Immature natural killer cell (primary cell): ENCODE results near the gene STARD5. TPM values are rescaled to one million over a fixed set of nuclear protein-coding genes. Genes with fewer than 3 reads are reported as not detected.

Experiments used
- DNase-seq, 3 donors: peaks; one replicate each; pipeline ENCODE4 v3.0.0; 2022; ENCODE audit warnings: mixed read lengths in 1 of 3
- H3K27ac Mint-ChIP-seq, 6 donors: one replicate each; pipeline ENCODE4 v1.8.0; 2020; ENCODE audit warnings: mixed read lengths in 6 of 6, mild to moderate bottlenecking in 5 of 6, inconsistent platforms in 4 of 6, moderate library complexity in 3 of 6
- H3K27me3 Mint-ChIP-seq, 3 donors: one replicate each; pipeline ENCODE4 v1.8.0; 2020 to 2021; ENCODE audit warnings: low read depth in 3 of 3, mild to moderate bottlenecking in 3 of 3, mixed read lengths in 3 of 3, moderate library complexity in 3 of 3, inconsistent platforms in 1 of 3
- H3K36me3 Mint-ChIP-seq, 3 donors: one replicate each; pipeline ENCODE4 v1.8.0; 2020; ENCODE audit warnings: mixed read lengths in 3 of 3, inconsistent platforms in 2 of 3, mild to moderate bottlenecking in 2 of 3
- H3K4me1 Mint-ChIP-seq, 2 donors: one replicate each; pipeline ENCODE4 v1.8.0; 2020; ENCODE audit warnings: inconsistent platforms in 2 of 2, mild to moderate bottlenecking in 2 of 2, mixed read lengths in 2 of 2, moderate library complexity in 1 of 2
- H3K4me3 Mint-ChIP-seq, 5 donors: one replicate each; pipeline ENCODE4 v1.8.0; 2020; ENCODE audit warnings: mild to moderate bottlenecking in 5 of 5, mixed read lengths in 5 of 5, inconsistent platforms in 3 of 5, moderate library complexity in 3 of 5
- H3K9me3 Mint-ChIP-seq, 6 donors: one replicate each; pipeline ENCODE4 v1.8.0; 2020; ENCODE audit warnings: mild to moderate bottlenecking in 6 of 6, mixed read lengths in 6 of 6, inconsistent platforms in 4 of 6, moderate library complexity in 3 of 6
- polyA plus RNA-seq, 3 donors: library from polyadenylated mRNA; unstranded; fragments of 300-500 nt; fragmentation: Illumina TruSeq; gene quantifications; one replicate each; pipeline ENCODE4 v1.2.3, GENCODE V29; 2021

The STARD5 gene
- polyA plus RNA-seq, 3 donors from 2014 or later, result 1.7 to 3.8 TPM; not detected in 1

DNA sequence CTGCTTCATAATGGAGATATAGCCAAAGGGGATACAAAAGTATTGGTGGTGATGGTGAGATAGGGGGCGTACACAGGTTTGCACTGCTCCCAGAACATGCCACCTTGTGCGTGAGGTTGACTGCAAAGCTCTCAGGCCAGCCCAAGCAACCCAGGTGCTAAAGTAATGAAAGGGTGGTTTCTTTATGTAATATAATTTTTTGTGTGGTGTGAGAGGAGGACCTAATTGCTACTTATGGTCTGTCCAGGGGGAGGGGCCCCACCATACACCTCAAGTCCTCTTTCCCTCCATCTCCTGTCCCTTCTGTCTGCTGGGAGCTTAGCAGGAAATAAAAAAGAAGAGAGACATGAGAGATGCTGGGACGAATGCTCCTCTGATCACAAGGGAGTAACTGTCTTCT lies 53.8 kb downstream of the STARD5 start:
- no peaks in the 10 kb centered on the region for H3K9me3 Mint-ChIP-seq
- peaks cover 20 to 22% of the 10 kb centered on the region in 2 donors for H3K4me1 Mint-ChIP-seq
- no peak for DNase-seq
- H3K4me3 Mint-ChIP-seq, result no peak overlapping the region
- H3K27ac Mint-ChIP-seq, result no peak overlapping the region
- H3K27me3 Mint-ChIP-seq, result peaks cover 4 to 7% (median 5%) of the 10 kb centered on the region in 3 donors
- H3K36me3 Mint-ChIP-seq, result no peaks in the 10 kb centered on the region

- H3K36me3 Mint-ChIP-seq, result no peaks in the 10 kb centered on the region
- H3K27ac Mint-ChIP-seq, result no peak overlapping the region
These were observed 54.9 kb downstream of the STARD5 start for GRCh38 chr15:81268881-81269601.

DNA sequence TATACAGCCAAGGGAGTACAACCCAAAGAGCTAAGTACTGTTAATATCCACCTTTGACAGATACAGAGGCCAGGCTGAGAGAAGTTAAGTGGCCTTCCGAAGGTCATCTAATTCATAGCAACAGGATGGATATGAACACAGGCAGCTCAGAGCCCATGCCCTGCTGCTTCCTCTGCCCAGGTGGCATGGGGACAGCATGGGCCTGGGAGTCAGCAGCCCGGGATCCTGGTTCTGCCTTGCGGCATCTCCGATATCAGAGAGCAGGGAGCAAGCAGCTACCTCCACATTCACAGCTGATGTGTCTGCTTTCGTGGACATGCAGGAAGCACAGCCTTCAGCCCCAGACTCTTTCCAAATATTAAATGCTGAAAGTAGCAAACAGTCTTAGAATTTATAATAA lies 55.6 kb downstream of the STARD5 start:
- no peaks in the 10 kb centered on the region for H3K9me3 Mint-ChIP-seq
- H3K27me3 Mint-ChIP-seq, result peaks cover 5 to 11% (median 7%) of the 10 kb centered on the region in 3 donors
- H3K4me1 Mint-ChIP-seq, result peaks cover 16 to 19% of the 10 kb centered on the region in 2 donors
- no peaks in the 10 kb centered on the region for H3K36me3 Mint-ChIP-seq
- no peak overlapping the region for H3K27ac Mint-ChIP-seq
- no peak for DNase-seq
- H3K4me3 Mint-ChIP-seq, result no peak overlapping the region

More at GRCh38 chr15:81268881-81269601, 54.9 kb downstream of the STARD5 start:
- H3K27me3 Mint-ChIP-seq, result peaks cover 5 to 11% (median 7%) of the 10 kb centered on the region in 3 donors
- no peak for DNase-seq
- no peak overlapping the region for H3K4me3 Mint-ChIP-seq
- no peaks in the 10 kb centered on the region for H3K9me3 Mint-ChIP-seq
- peaks cover 16 to 19% of the 10 kb centered on the region in 2 donors for H3K4me1 Mint-ChIP-seq

GRCh38 chr15:81265944-81266775 lies 57.8 kb downstream of the STARD5 start:
- H3K27ac Mint-ChIP-seq, result peak overlapping the region in 1 of 6 donors; percentile 38
- peak overlapping the region; percentile 44 to 74 (median 68) for H3K4me3 Mint-ChIP-seq
- H3K4me1 Mint-ChIP-seq, result peaks cover 16 to 19% of the 10 kb centered on the region in 2 donors
- no peaks in the 10 kb centered on the region for H3K36me3 Mint-ChIP-seq
- peak; percentile 69 to 73 (median 73) for DNase-seq
- H3K9me3 Mint-ChIP-seq, result no peaks in the 10 kb centered on the region
- peaks cover 5 to 11% (median 5%) of the 10 kb centered on the region in 3 donors for H3K27me3 Mint-ChIP-seq

DNA sequence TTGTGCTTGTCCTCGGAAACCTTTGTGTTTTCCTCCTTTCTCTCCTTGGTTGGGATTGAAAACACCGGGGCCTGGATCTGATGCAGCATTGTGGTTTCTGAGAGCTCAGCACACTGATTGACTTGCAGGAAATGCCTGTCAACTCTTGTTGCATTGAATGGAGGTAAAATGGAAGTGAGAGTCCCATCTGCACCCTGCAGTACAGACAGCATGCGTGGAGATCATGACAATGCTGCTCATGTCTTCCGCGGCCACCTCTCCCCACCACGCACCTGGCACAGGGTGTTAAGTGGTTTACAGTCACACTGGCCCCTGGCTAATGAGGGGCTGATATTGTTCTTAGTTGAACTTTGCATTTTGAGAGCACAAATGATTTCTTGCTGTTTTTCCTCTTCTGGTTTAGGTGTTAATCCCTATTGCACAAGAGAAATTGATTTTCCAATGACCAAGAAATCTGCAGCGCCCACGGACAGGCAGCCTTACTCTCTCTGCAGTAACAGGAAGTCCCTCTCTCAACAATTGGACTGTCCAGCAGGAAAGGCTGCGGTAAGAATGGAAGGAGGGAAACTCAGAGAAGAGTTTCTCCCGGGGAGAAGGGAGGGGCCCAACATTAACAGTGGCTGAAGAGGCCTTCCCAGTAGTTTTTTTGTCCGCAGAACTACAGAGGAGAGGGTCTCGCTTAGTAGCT lies 58.5 kb downstream of the STARD5 start:
- H3K9me3 Mint-ChIP-seq, result no peaks in the 10 kb centered on the region
- no peak overlapping the region for H3K27ac Mint-ChIP-seq
- H3K4me1 Mint-ChIP-seq, result peaks cover 16 to 19% of the 10 kb centered on the region in 2 donors
- peaks cover 5 to 11% (median 5%) of the 10 kb centered on the region in 3 donors for H3K27me3 Mint-ChIP-seq
- H3K36me3 Mint-ChIP-seq, result no peaks in the 10 kb centered on the region
- H3K4me3 Mint-ChIP-seq, result peak overlapping the region; percentile 2 to 74 (median 44)
- DNase-seq, result no peak

GRCh38 chr15:81264072-81264857 lies 59.7 kb downstream of the STARD5 start:
- H3K4me3 Mint-ChIP-seq, result no peak overlapping the region
- H3K4me1 Mint-ChIP-seq, result peaks cover 16 to 19% of the 10 kb centered on the region in 2 donors
- H3K27me3 Mint-ChIP-seq, result peaks cover 5 to 10% (median 6%) of the 10 kb centered on the region in 3 donors
- no peaks in the 10 kb centered on the region for H3K9me3 Mint-ChIP-seq
- no peak for DNase-seq
- H3K36me3 Mint-ChIP-seq, result no peaks in the 10 kb centered on the region
- no peak overlapping the region for H3K27ac Mint-ChIP-seq

GRCh38 chr15:81263477-81263876 lies 60.5 kb downstream of the STARD5 start:
- H3K36me3 Mint-ChIP-seq, result no peaks in the 10 kb centered on the region
- no peak for DNase-seq
- peaks cover 4 to 11% (median 5%) of the 10 kb centered on the region in 3 donors for H3K27me3 Mint-ChIP-seq
- H3K4me1 Mint-ChIP-seq, result peaks cover 16 to 19% of the 10 kb centered on the region in 2 donors
- no peaks in the 10 kb centered on the region for H3K9me3 Mint-ChIP-seq
- no peak overlapping the region for H3K4me3 Mint-ChIP-seq
- H3K27ac Mint-ChIP-seq, result no peak overlapping the region

GRCh38 chr15:81261172-81261811 lies 62.6 kb downstream of the STARD5 start:
- peaks cover 13 to 14% of the 10 kb centered on the region in 2 donors for H3K4me1 Mint-ChIP-seq
- no peak overlapping the region for H3K27ac Mint-ChIP-seq
- H3K9me3 Mint-ChIP-seq, result no peaks in the 10 kb centered on the region

DNA sequence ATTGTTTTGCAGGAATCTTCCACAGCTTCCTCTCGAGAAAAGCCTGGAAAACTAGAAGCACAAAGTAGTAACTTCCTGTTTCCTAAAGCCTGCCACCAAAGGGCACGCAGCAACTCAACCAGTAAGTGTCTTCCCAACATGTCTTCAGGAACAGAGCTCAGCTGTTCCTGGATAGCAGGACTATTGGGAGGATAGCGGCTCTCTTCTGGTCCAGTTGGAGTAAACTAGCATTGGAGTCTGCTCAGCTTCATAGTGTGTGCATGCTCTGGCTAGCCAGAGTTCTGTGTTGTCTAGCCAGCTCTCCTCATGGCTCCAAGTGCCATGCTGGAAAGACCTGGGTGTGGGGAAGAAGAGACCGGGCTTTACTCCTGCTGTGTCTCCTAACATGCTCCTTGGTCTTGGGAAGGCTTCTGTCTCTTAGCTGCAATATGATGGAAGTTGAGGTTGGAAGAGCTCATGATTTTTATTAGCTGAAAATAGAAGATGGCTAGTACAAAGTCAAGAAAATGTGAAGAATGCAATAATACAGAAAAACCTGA lies 64.1 kb downstream of the STARD5 start:
- Mint-ChIP-seq H3K4me1 (no peaks in the 10 kb centered on the region), H3K9me3 (no peaks in the 10 kb centered on the region), H3K27me3 (peaks cover 0 to 3% (median 2%) of the 10 kb centered on the region in 3 donors), H3K4me3 (no peak overlapping the region), H3K27ac (no peak overlapping the region), H3K36me3 (no peaks in the 10 kb centered on the region)
- DNase-seq, result no peak

More at GRCh38 chr15:81261172-81261811, 62.6 kb downstream of the STARD5 start:
- H3K4me3 Mint-ChIP-seq, result no peak overlapping the region
- peaks cover 2 to 7% (median 4%) of the 10 kb centered on the region in 3 donors for H3K27me3 Mint-ChIP-seq
- DNase-seq, result no peak
- no peaks in the 10 kb centered on the region for H3K36me3 Mint-ChIP-seq

Other genes with a start within 250 kb of the STARD5 start
- under 1 TPM in 1 of 3 donors, not detected in 2; 0.83 TPM for gene CFAP161, start 189.9 kb downstream of the STARD5 start, polyA plus RNA-seq
- 100 to 1,000 TPM; 147 to 301 (median 155) TPM for gene IL16, start 127.3 kb downstream of the STARD5 start, polyA plus RNA-seq
- gene TMC3, start 50.1 kb upstream of the STARD5 start, polyA plus RNA-seq, result under 1 TPM in 1 of 3 donors, not detected in 2; 0.07 TPM